ENCODE results near the gene SETSIP. TPM values are rescaled to one million over a fixed set of nuclear protein-coding genes. Genes with fewer than 3 reads are reported as not detected.

The SETSIP gene
- total RNA-seq, 1 donor from 2014 or later: not detected

- Histone ChIP-seq H3K4me3 (no peak overlapping the region), H3K9me3 (replicated peaks) (no peaks in the 10 kb centered on the region), H3K27me3 (ENCODE audit: low read depth) (no peaks in the 10 kb centered on the region), H3K4me1 (peaks cover 15% of the 10 kb centered on the region), H3K36me3 (peaks cover 26% of the 10 kb centered on the region), H3K27ac (replicated peaks) (no peak overlapping the region)
- DNase-seq: no peak
- no peak for TF ChIP-seq CTCF (IDR thresholded peaks at IDR 0.05; ENCODE audit: borderline replicate concordance)
- intact Hi-C loops (cut with micrococcal nuclease): no loop called here
These were observed 30.4 kb upstream of the SETSIP start for GRCh38 chr1:92105546-92106081.

DNA sequence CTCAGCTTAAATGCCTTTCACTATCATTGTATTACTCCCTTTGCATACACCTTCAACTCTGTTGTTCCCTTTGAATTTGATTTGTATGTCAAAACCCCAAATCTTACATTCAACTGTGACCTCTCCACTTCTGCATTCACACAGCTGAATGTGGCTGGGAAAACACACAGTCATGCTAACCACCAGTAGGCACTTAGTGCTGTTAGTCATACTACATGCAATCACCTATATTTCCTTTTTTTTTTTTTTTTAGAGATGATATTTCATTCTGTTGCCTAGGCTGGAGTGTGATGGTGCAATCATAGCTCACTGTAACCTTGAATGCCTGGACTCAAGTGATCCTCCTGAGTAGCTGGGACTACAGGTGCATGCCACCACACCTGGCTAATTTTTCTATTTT, 21.1 kb upstream of the SETSIP start:
- H3K36me3 ChIP-seq: peaks cover 9% of the 10 kb centered on the region
- H3K9me3 ChIP-seq (replicated peaks): no peaks in the 10 kb centered on the region
- intact Hi-C loops (cut with micrococcal nuclease): no loop called here
- DNase-seq: no peak
- H3K4me3 ChIP-seq: no peak overlapping the region
- H3K4me1 ChIP-seq: no peaks in the 10 kb centered on the region
- TF ChIP-seq CTCF (IDR thresholded peaks at IDR 0.05; ENCODE audit: borderline replicate concordance): no peak
- no peak overlapping the region for H3K27ac ChIP-seq (replicated peaks)
- H3K27me3 ChIP-seq (ENCODE audit: low read depth): no peaks in the 10 kb centered on the region

DNA sequence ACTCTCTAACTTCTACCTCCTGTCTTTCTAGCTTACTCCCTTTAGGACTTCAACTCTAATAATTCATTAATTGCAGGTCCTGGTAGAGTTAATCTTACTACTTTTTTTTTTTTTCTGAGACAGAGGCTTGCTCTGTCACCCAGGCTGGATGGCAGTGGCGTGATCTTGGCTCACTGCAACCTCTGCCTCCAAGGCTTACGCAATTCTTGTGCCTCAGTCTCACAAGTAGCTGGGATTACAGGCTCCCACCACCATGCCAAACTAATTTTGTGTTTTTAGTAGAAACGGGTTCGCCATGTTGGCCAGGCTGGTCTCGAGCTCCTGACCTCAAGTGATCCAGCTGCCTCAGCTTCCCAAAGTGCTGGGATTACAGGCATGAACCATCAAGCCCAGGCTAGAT, 20.7 kb upstream of the SETSIP start:
- Histone ChIP-seq H3K4me3 (no peak overlapping the region), H3K36me3 (peaks cover 9% of the 10 kb centered on the region), H3K9me3 (replicated peaks) (no peaks in the 10 kb centered on the region), H3K4me1 (no peaks in the 10 kb centered on the region), H3K27me3 (ENCODE audit: low read depth) (no peaks in the 10 kb centered on the region), H3K27ac (replicated peaks) (no peak overlapping the region)
- no peak for TF ChIP-seq CTCF (IDR thresholded peaks at IDR 0.05; ENCODE audit: borderline replicate concordance)
- intact Hi-C loops (cut with micrococcal nuclease): no loop called here
- no peak for DNase-seq

GRCh38 chr1:92094595-92094994, 19.4 kb upstream of the SETSIP start:
- TF ChIP-seq CTCF (IDR thresholded peaks at IDR 0.05; ENCODE audit: borderline replicate concordance): no peak
- H3K9me3 ChIP-seq (replicated peaks): no peaks in the 10 kb centered on the region
- H3K36me3 ChIP-seq: peaks cover 9% of the 10 kb centered on the region
- no peak overlapping the region for H3K4me3 ChIP-seq
- H3K27me3 ChIP-seq (ENCODE audit: low read depth): no peaks in the 10 kb centered on the region
- no peak for DNase-seq
- H3K4me1 ChIP-seq: no peaks in the 10 kb centered on the region
- intact Hi-C loops (cut with micrococcal nuclease): no loop called here
- no peak overlapping the region for H3K27ac ChIP-seq (replicated peaks)

- intact Hi-C loops (cut with micrococcal nuclease): no loop called here
- TF ChIP-seq CTCF (IDR thresholded peaks at IDR 0.05; ENCODE audit: borderline replicate concordance): no peak
- Histone ChIP-seq H3K9me3 (replicated peaks) (no peaks in the 10 kb centered on the region), H3K27ac (replicated peaks) (no peak overlapping the region), H3K27me3 (ENCODE audit: low read depth) (no peaks in the 10 kb centered on the region), H3K4me1 (no peaks in the 10 kb centered on the region), H3K36me3 (peaks cover 9% of the 10 kb centered on the region), H3K4me3 (no peak overlapping the region)
- no peak for DNase-seq
These were observed 18.9 kb upstream of the SETSIP start for GRCh38 chr1:92094090-92094489.

Data from left ventricle myocardium inferior (tissue), 1 donor.